ENCODE results near the gene SERPINB8.

The SERPINB8 gene

GRCh38 chr18:64019922-64020756, 50.3 kb downstream of the SERPINB8 start:
- DNase-seq, result no peak

- no peak for DNase-seq
Observed at GRCh38 chr18:64026350-64026749, 56.5 kb downstream of the SERPINB8 start.

GRCh38 chr18:64027931-64028695, 58.2 kb downstream of the SERPINB8 start:
- DNase-seq, result no peak

GRCh38 chr18:64029096-64029495, 59.2 kb downstream of the SERPINB8 start:
- DNase-seq, result no peak

GRCh38 chr18:64031411-64031810, 61.5 kb downstream of the SERPINB8 start:
- no peak for DNase-seq

GRCh38 chr18:64032312-64032711, 62.4 kb downstream of the SERPINB8 start:
- no peak for DNase-seq

- DNase-seq, result no peak
Observed at GRCh38 chr18:64037812-64038414, 68.0 kb downstream of the SERPINB8 start.

Measured in NCI-H524 treated with DMSO at 0.1 percent for 48 hours (cell line).